HG02840 (cell line): ENCODE measurements around the gene RTP3.
"Not testable (repeated sequence)": the region's sequence is repeated elsewhere in the genome, so short reads cannot be mapped to it uniquely, and the experiment has no call there.

Experiments
- ATAC-seq: cut with Tn5 transposase; IDR thresholded peaks from one replicate; pipeline ENCODE4 v1.9.1; 2021; ENCODE audit warnings: mild to moderate bottlenecking, moderate library complexity, moderate number of reproducible peaks; ENCODE audit not compliant: unreplicated experiment, low FRiP score

Gene RTP3

GRCh38 chr3:46542801-46543201 is 45.0 kb downstream of the RTP3 start:
- no peak for ATAC-seq

GRCh38 chr3:46544771-46545503 is 47.2 kb downstream of the RTP3 start:
- no peak for ATAC-seq

GRCh38 chr3:46545818-46546630 is 48.2 kb downstream of the RTP3 start:
- ATAC-seq, result no peak

GRCh38 chr3:46546896-46547440 is 49.2 kb downstream of the RTP3 start:
- no peak for ATAC-seq

GRCh38 chr3:46548611-46549010 is 50.8 kb downstream of the RTP3 start:
- not testable (repeated sequence) for ATAC-seq

GRCh38 chr3:46549408-46549904 is 51.7 kb downstream of the RTP3 start:
- no peak for ATAC-seq

- no peak for ATAC-seq
Observed at GRCh38 chr3:46549989-46550388, 52.2 kb downstream of the RTP3 start.
